Esophagus muscularis mucosa (tissue), 4 donors: Measurements from ENCODE around the gene ZNF618. TPM values are rescaled to one million over a fixed set of nuclear protein-coding genes. Genes with fewer than 3 reads are reported as not detected.

Source experiments
- DNase-seq: peaks from one replicate; pipeline ENCODE4 v3.0.0-alpha.2; 2017; ENCODE audit errors: extremely low spot score
- H3K27ac ChIP-seq, 4 donors: fragments of 200-600 bp; sonication (generic); replicated peaks in 1 of 4; 1 replicate in 3 of 4; 2 replicates in 1 of 4; pipeline ENCODE4 v1.5.1; 2016 to 2019; ENCODE audit warnings: mild to moderate bottlenecking in 1 of 4
- H3K27me3 ChIP-seq, 4 donors: fragments of 200-600 bp; sonication (generic); one replicate each; pipeline versions ENCODE4 v1.5.1 to v1.6.0; 2016 to 2019
- H3K36me3 ChIP-seq, 4 donors: fragments of 200-600 bp; sonication (generic); one replicate each; pipeline ENCODE4 v1.5.1; 2016 to 2019
- H3K4me1 ChIP-seq, 4 donors: fragments of 200-600 bp; sonication (generic); one replicate each; pipeline ENCODE4 v1.5.1; 2016 to 2019
- H3K4me3 ChIP-seq, 4 donors: fragments of 200-600 bp; sonication (generic); 1 replicate in 2 of 4; 2 replicates in 2 of 4; pipeline ENCODE4 v1.5.1; 2016 to 2019; ENCODE audit warnings: mild to moderate bottlenecking in 4 of 4, moderate library complexity in 1 of 4
- H3K9me3 ChIP-seq, 4 donors: fragments of 200-600 bp; sonication (generic); 1 replicate in 3 of 4; 2 replicates in 1 of 4; pipeline ENCODE4 v1.5.1; 2016 to 2019
- CTCF ChIP-seq, 3 experiments: fragments of 200-600 bp in 2 of 3; fragments of 450-650 bp in 1 of 3; sonication (generic) in 2 of 3; IDR thresholded peaks; one replicate each; pipeline ENCODE4 v1.5.1; 2017 to 2019; ENCODE audit warnings: antibody characterized with exemption in 3 of 3, mild to moderate bottlenecking in 2 of 3, moderate library complexity in 1 of 3
- EP300 ChIP-seq: sonication (generic); formaldehyde crosslinking; IDR thresholded peaks from one replicate; pipeline ENCODE4 v1.6.1; 2017; ENCODE audit warnings: antibody characterized with exemption
- POLR2A ChIP-seq: fragments of 450-650 bp; IDR thresholded peaks from one replicate; pipeline ENCODE4 v1.6.1; 2017; ENCODE audit warnings: antibody characterized with exemption, moderate library complexity, mild to moderate bottlenecking, low read depth
- POLR2AphosphoS5 ChIP-seq, 2 donors: sonication (generic); formaldehyde crosslinking; IDR thresholded peaks; one replicate each; pipeline ENCODE4 v1.6.1; 2017; ENCODE audit warnings: antibody characterized with exemption in 2 of 2
- WGBS: methylation state at CpG from one replicate; pipeline ENCODE4 v1.1.5; 2018; 5-methylcytosine and 5-hydroxymethylcytosine counted together
- intact Hi-C: fragments of 100-400 bp; cut with DNase I; formaldehyde crosslinking; loops from one replicate; pipeline ENCODE4 v1.15.1; 2023
- total RNA-seq, 4 donors: library from RNA; depleted of rRNA; stranded (reverse); fragments of >200 nt; gene quantifications; one replicate each; pipeline versions ENCODE4 v1.1.0 to v1.2.1, GENCODE V29; 2016

ZNF618 gene
- total RNA-seq, 4 donors from 2014 or later, result 1.2 to 4.5 (median 2.6) TPM

- 93% methylated on average over 10 of the region's 10 CpGs for WGBS
- intact Hi-C loops, result loop anchor here (10.0 kb wide), 1 partner anchor 188 kb away; no protein-coding TSS in a partner anchor
- TF ChIP-seq CTCF (IDR thresholded peaks at IDR 0.05), result no peak
- TF ChIP-seq POLR2A, result no peak
- no peak for TF ChIP-seq POLR2AphosphoS5 (IDR thresholded peaks at IDR 0.05)
- no peak for TF ChIP-seq EP300
- Histone ChIP-seq H3K4me1 (peaks cover 4 to 18% (median 9%) of the 10 kb centered on the region in 4 donors), H3K27ac (no peak overlapping the region), H3K4me3 (no peak overlapping the region), H3K9me3 (no peaks in the 10 kb centered on the region), H3K27me3 (no peaks in the 10 kb centered on the region), H3K36me3 (no peaks in the 10 kb centered on the region)
- DNase-seq, result no peak
Measured at GRCh38 chr9:113872485-113873143, 3.5 kb upstream of the ZNF618 start.

- intact Hi-C loops, result loop anchor here (10.0 kb wide), 1 partner anchor 189 kb away; no protein-coding TSS in a partner anchor
- Histone ChIP-seq H3K36me3 (no peaks in the 10 kb centered on the region), H3K4me3 (no peak overlapping the region), H3K27ac (no peak overlapping the region), H3K9me3 (no peaks in the 10 kb centered on the region), H3K27me3 (no peaks in the 10 kb centered on the region), H3K4me1 (peaks cover 4 to 18% (median 11%) of the 10 kb centered on the region in 4 donors)
- DNase-seq, result no peak
- TF ChIP-seq EP300, result no peak
- no peak for TF ChIP-seq CTCF (IDR thresholded peaks at IDR 0.05)
- no peak for TF ChIP-seq POLR2A
- TF ChIP-seq POLR2AphosphoS5 (IDR thresholded peaks at IDR 0.05), result no peak
- 90% methylated on average over 5 of the region's 5 CpGs for WGBS
Measured at GRCh38 chr9:113873446-113873845, 2.7 kb upstream of the ZNF618 start.

GRCh38 chr9:113873926-113874325, 2.2 kb upstream of the ZNF618 start:
- H3K27me3 ChIP-seq, result no peaks in the 10 kb centered on the region
- no peaks in the 10 kb centered on the region for H3K9me3 ChIP-seq
- H3K4me1 ChIP-seq, result peaks cover 4 to 18% (median 11%) of the 10 kb centered on the region in 4 donors
- H3K27ac ChIP-seq, result no peak overlapping the region
- no peak for TF ChIP-seq CTCF (IDR thresholded peaks at IDR 0.05)
- no peak for TF ChIP-seq POLR2A
- no peak for TF ChIP-seq POLR2AphosphoS5 (IDR thresholded peaks at IDR 0.05)
- TF ChIP-seq EP300, result no peak
- no peak overlapping the region for H3K4me3 ChIP-seq
- no peaks in the 10 kb centered on the region for H3K36me3 ChIP-seq
- intact Hi-C loops, result loop anchor here (10.0 kb wide), 1 partner anchor 189 kb away; no protein-coding TSS in a partner anchor
- no peak for DNase-seq
- WGBS, result 90% methylated on average over 2 of the region's 3 CpGs

- intact Hi-C loops, result loop anchor here (2.0 to 10.0 kb wide), 2 partner anchors 69 to 191 kb away; no protein-coding TSS in a partner anchor
- no peaks in the 10 kb centered on the region for H3K36me3 ChIP-seq
- H3K9me3 ChIP-seq, result no peaks in the 10 kb centered on the region
- 11% methylated on average over 18 of the region's 55 CpGs for WGBS
- TF ChIP-seq EP300 (no peak), POLR2A (no peak), CTCF (IDR thresholded peaks at IDR 0.05) (no peak), POLR2AphosphoS5 (IDR thresholded peaks at IDR 0.05) (no peak)
- peak overlapping the region in 2 of 4 donors; percentile 30 to 34 for H3K27ac ChIP-seq
- DNase-seq, result no peak
- H3K27me3 ChIP-seq, result no peaks in the 10 kb centered on the region
- peaks cover 4 to 18% (median 11%) of the 10 kb centered on the region in 4 donors for H3K4me1 ChIP-seq
- H3K4me3 ChIP-seq, result peak overlapping the region; percentile 51 to 96 (median 72)
Measured at GRCh38 chr9:113875459-113876150, 504 bp upstream of the ZNF618 start.
